NCI-H1105 (cell line): Measurements from ENCODE around the gene TPPP3.

Experiments
- DNase-seq: peaks from one replicate; lab custom pipeline; 2025; lab: John Stamatoyannopoulos, UW

The TPPP3 gene

GRCh38 chr16:67393111-67393787 is at the start of gene TPPP3:
Gene TPPP3 (minus strand): TSS chr16:67393498. CDS start chr16:67391111, 2,387 bp downstream.
- DNase-seq = no peak

GRCh38 chr16:67442581-67443255 is 49.4 kb upstream of the TPPP3 start:
- DNase-seq = no peak

- no peak for DNase-seq
These were observed 48.6 kb upstream of the TPPP3 start for GRCh38 chr16:67441907-67442306.

GRCh38 chr16:67441271-67441753 is 48.0 kb upstream of the TPPP3 start:
- peak; percentile 81 for DNase-seq

- no peak for DNase-seq
These were observed 45.6 kb upstream of the TPPP3 start for GRCh38 chr16:67438824-67439393.

GRCh38 chr16:67438098-67438791 is 44.9 kb upstream of the TPPP3 start:
- DNase-seq = no peak

- no peak for DNase-seq
These were observed 44.2 kb upstream of the TPPP3 start for GRCh38 chr16:67437513-67437912.

GRCh38 chr16:67436640-67437193 is 43.4 kb upstream of the TPPP3 start:
- no peak for DNase-seq

GRCh38 chr16:67435758-67436164 is 42.5 kb upstream of the TPPP3 start:
- no peak for DNase-seq

- no peak for DNase-seq
These were observed 39.9 kb upstream of the TPPP3 start for GRCh38 chr16:67433131-67433719.

GRCh38 chr16:67432506-67432890 is 39.2 kb upstream of the TPPP3 start:
- DNase-seq = no peak

GRCh38 chr16:67431775-67432505 is 38.6 kb upstream of the TPPP3 start:
- DNase-seq = no peak

- peak; percentile 55 for DNase-seq
These were observed 37.9 kb upstream of the TPPP3 start, which contains the start of gene HSD11B2 for GRCh38 chr16:67430977-67431774. Gene HSD11B2 (plus strand): TSS chr16:67431121. CDS start chr16:67431249, 128 bp downstream.

GRCh38 chr16:67430504-67430976 is 37.2 kb upstream of the TPPP3 start:
- DNase-seq = no peak

- DNase-seq = no peak
These were observed 36.7 kb upstream of the TPPP3 start for GRCh38 chr16:67429799-67430503.

GRCh38 chr16:67429053-67429798 is 35.9 kb upstream of the TPPP3 start:
- DNase-seq = no peak

GRCh38 chr16:67428146-67428731 is 34.9 kb upstream of the TPPP3 start:
- peak; percentile 31 for DNase-seq

- no peak for DNase-seq
These were observed 33.7 kb upstream of the TPPP3 start for GRCh38 chr16:67426950-67427349.
